Retinal pigment epithelial cell (primary cell): ENCODE data around the gene NKAIN2.

Experiments
- DNase-seq: peaks from one replicate; pipeline ENCODE4 v3.0.0-alpha.2; 2010; ENCODE audit warnings: low read depth
- H3K4me3 ChIP-seq: 2 replicates; pipeline ENCODE4 v1.5.1; 2011; ENCODE audit warnings: mild to moderate bottlenecking, low read length, control low read depth, moderate library complexity
- CTCF ChIP-seq: conservative IDR thresholded peaks from 2 replicates; pipeline ENCODE4 v1.5.1; 2011; ENCODE audit warnings: low read depth, low read length, control low read depth, inconsistent platforms

Gene NKAIN2

GRCh38 chr6:124822721-124823120, 1019.1 kb downstream of the NKAIN2 start:
- TF ChIP-seq CTCF = no peak
- no peak overlapping the region for H3K4me3 ChIP-seq
- no peak for DNase-seq

GRCh38 chr6:124823240-124824111, 1019.8 kb downstream of the NKAIN2 start:
- no peak for TF ChIP-seq CTCF

GRCh38 chr6:124825564-124825963, 1021.9 kb downstream of the NKAIN2 start:
- DNase-seq = no peak
- H3K4me3 ChIP-seq = no peak overlapping the region
- no peak for TF ChIP-seq CTCF

More at GRCh38 chr6:124823240-124824111, 1019.8 kb downstream of the NKAIN2 start:
- no peak overlapping the region for H3K4me3 ChIP-seq
- no peak for DNase-seq

GRCh38 chr6:124829822-124830221, 1026.2 kb downstream of the NKAIN2 start:
- no peak for TF ChIP-seq CTCF
- no peak for DNase-seq
- H3K4me3 ChIP-seq = no peak overlapping the region

- H3K4me3 ChIP-seq = no peak overlapping the region
- TF ChIP-seq CTCF = no peak
- no peak for DNase-seq
Observed at GRCh38 chr6:124830506-124830905, 1026.8 kb downstream of the NKAIN2 start.

- TF ChIP-seq CTCF = no peak
- H3K4me3 ChIP-seq = no peak overlapping the region
- DNase-seq = no peak
Observed at GRCh38 chr6:124854338-124854922, 1050.8 kb downstream of the NKAIN2 start.

- TF ChIP-seq CTCF = no peak
- no peak for DNase-seq
- H3K4me3 ChIP-seq = no peak overlapping the region
Observed at GRCh38 chr6:124857746-124858145, 1054.1 kb downstream of the NKAIN2 start.
